Fibroblast of villous mesenchyme (primary cell): Measurements from ENCODE around the gene PDE6G. TPM values are rescaled to one million over a fixed set of nuclear protein-coding genes. Genes with fewer than 3 reads are reported as not detected.

ENCODE experiments used
- DNase-seq: peaks from one replicate; pipeline ENCODE4 v3.0.0-alpha.2; 2010; ENCODE audit warnings: low read depth
- H3K4me3 ChIP-seq: 2 replicates; pipeline ENCODE4 v1.5.1; 2011; ENCODE audit warnings: low read depth, mild to moderate bottlenecking, low read length
- CTCF ChIP-seq: IDR thresholded peaks from 2 replicates; pipeline ENCODE4 v1.5.1; 2012; ENCODE audit warnings: low read depth, mild to moderate bottlenecking, low read length; ENCODE audit not compliant: insufficient read depth
- total RNA-seq: library from RNA; depleted of rRNA; stranded (reverse); fragments of >200 nt; gene quantifications from 2 replicates; pipeline ENCODE4 v1.2.3, GENCODE V29; 2012

Gene PDE6G
- total RNA-seq, 1 donor: not detected

GRCh38 chr17:81644496-81644895, 11.8 kb downstream of the PDE6G start:
- no peak overlapping the region for H3K4me3 ChIP-seq

GRCh38 chr17:81641825-81642489, 14.4 kb downstream of the PDE6G start:
- peak; percentile 61 for DNase-seq
- no peak for TF ChIP-seq CTCF
- no peak overlapping the region for H3K4me3 ChIP-seq

More at GRCh38 chr17:81644496-81644895, 11.8 kb downstream of the PDE6G start:
- TF ChIP-seq CTCF: no peak
- DNase-seq: no peak

GRCh38 chr17:81640011-81640410, 16.3 kb downstream of the PDE6G start:
- TF ChIP-seq CTCF: no peak
- no peak for DNase-seq
- H3K4me3 ChIP-seq: no peak overlapping the region

GRCh38 chr17:81638683-81639082, 17.7 kb downstream of the PDE6G start:
- no peak for DNase-seq
- TF ChIP-seq CTCF: no peak
- no peak overlapping the region for H3K4me3 ChIP-seq

GRCh38 chr17:81636505-81637288, 19.6 kb downstream of the PDE6G start, which contains the start of the genes NPLOC4 and TSPAN10:
TSS of gene NPLOC4 (minus strand) at chr17:81637112. CDS start at chr17:81636930, 182 bp downstream.
TSS of gene TSPAN10 (plus strand) at chr17:81637196. CDS start at chr17:81642413, 5,217 bp downstream.
- TF ChIP-seq CTCF: no peak
- DNase-seq: peak; percentile 86

GRCh38 chr17:81635973-81636504, 20.3 kb downstream of the PDE6G start:
- no peak for DNase-seq
- H3K4me3 ChIP-seq: peak overlapping the region; percentile 91
- TF ChIP-seq CTCF: no peak

More at GRCh38 chr17:81636505-81637288, 19.6 kb downstream of the PDE6G start, which contains the start of the genes NPLOC4 and TSPAN10:
- H3K4me3 ChIP-seq: peak within 1 kb of the TSS; percentile 91
